NCI-H2029 treated with DMSO at 0.1 percent for 48 hours (cell line): Measurements from ENCODE around the gene RBAK.
"Not testable (repeated sequence)": the region's sequence is repeated elsewhere in the genome, so short reads cannot be mapped to it uniquely, and the experiment has no call there.

Experiments used
- DNase-seq: peaks from one replicate; lab custom pipeline; 2025; lab: John Stamatoyannopoulos, UW

Gene RBAK

GRCh38 chr7:5051731-5052130 is 6.1 kb downstream of the RBAK start:
- not testable (repeated sequence) for DNase-seq

GRCh38 chr7:5053175-5053574 is 7.5 kb downstream of the RBAK start:
- no peak for DNase-seq

- DNase-seq, result no peak
Observed at GRCh38 chr7:5063698-5064097, 18.0 kb downstream of the RBAK start.

GRCh38 chr7:5064391-5065106 is 18.9 kb downstream of the RBAK start:
- DNase-seq, result no peak

GRCh38 chr7:5065107-5065407 is 19.4 kb downstream of the RBAK start:
- DNase-seq, result no peak

- no peak for DNase-seq
Observed at GRCh38 chr7:5068521-5068920, 22.9 kb downstream of the RBAK start.

GRCh38 chr7:5070206-5070605 is 24.5 kb downstream of the RBAK start:
- DNase-seq, result no peak

- not testable (repeated sequence) for DNase-seq
Observed at GRCh38 chr7:5075187-5075586, 29.5 kb downstream of the RBAK start.

- DNase-seq, result peak; percentile 48
Observed at GRCh38 chr7:5077740-5078139, 32.1 kb downstream of the RBAK start.

- no peak for DNase-seq
Observed at GRCh38 chr7:5082806-5083205, 37.1 kb downstream of the RBAK start.

GRCh38 chr7:5083311-5083711 is 37.7 kb downstream of the RBAK start:
- no peak for DNase-seq

- DNase-seq, result no peak
Observed at GRCh38 chr7:5086256-5086655, 40.6 kb downstream of the RBAK start.

GRCh38 chr7:5088228-5088833 is 42.7 kb downstream of the RBAK start:
- DNase-seq, result not testable (repeated sequence)

GRCh38 chr7:5088906-5089305 is 43.2 kb downstream of the RBAK start:
- no peak for DNase-seq

GRCh38 chr7:5093948-5094347 is 48.3 kb downstream of the RBAK start:
- DNase-seq, result no peak

GRCh38 chr7:5094641-5095040 is 49.0 kb downstream of the RBAK start:
- no peak for DNase-seq

GRCh38 chr7:5116359-5116758 is 70.7 kb downstream of the RBAK start:
- DNase-seq, result no peak

GRCh38 chr7:5117095-5117970 is 71.7 kb downstream of the RBAK start:
- DNase-seq, result no peak
